Loucy (cell line): ENCODE data around the gene CCDC149.

Experiments used
- H2AFZ ChIP-seq: fragments of 200-600 bp; sonication (generic); 2 replicates; pipeline ENCODE4 v1.6.0; 2016; ENCODE audit warnings: antibody characterized with exemption, mild to moderate bottlenecking, low read length, moderate library complexity
- H3F3A ChIP-seq: fragments of 200-600 bp; 2 replicates; pipeline ENCODE4 v1.6.0; 2016; ENCODE audit warnings: antibody characterized with exemption, low read depth, mild to moderate bottlenecking
- H3K27me3 ChIP-seq: fragments of 200-600 bp; sonication (generic); 2 replicates; pipeline ENCODE4 v1.6.1; 2014; ENCODE audit warnings: low read length, mild to moderate bottlenecking; ENCODE audit not compliant: insufficient read depth, poor library complexity, severe bottlenecking
- H3K36me3 ChIP-seq: fragments of 200-600 bp; sonication (generic); 2 replicates; pipeline ENCODE4 v1.6.1; 2016; ENCODE audit warnings: low read length; ENCODE audit not compliant: insufficient read depth
- H3K4me1 ChIP-seq: fragments of 200-600 bp; sonication (generic); 2 replicates; pipeline ENCODE4 v1.5.1; 2014; ENCODE audit warnings: low read length, mild to moderate bottlenecking; ENCODE audit not compliant: insufficient read depth, poor library complexity, severe bottlenecking
- H3K4me2 ChIP-seq: fragments of 200-600 bp; sonication (generic); 2 replicates; pipeline ENCODE4 v1.6.0; 2014; ENCODE audit warnings: antibody characterized with exemption, low read length, low read depth, mild to moderate bottlenecking; ENCODE audit not compliant: poor library complexity, severe bottlenecking
- H3K4me3 ChIP-seq: fragments of 200-600 bp; sonication (generic); 2 replicates; pipeline ENCODE4 v1.5.1; 2014; ENCODE audit warnings: low read length, mild to moderate bottlenecking, mixed read lengths; ENCODE audit not compliant: poor library complexity, severe bottlenecking
- H3K79me2 ChIP-seq: fragments of 200-600 bp; sonication (generic); 2 replicates; pipeline ENCODE4 v1.6.1; 2014; ENCODE audit warnings: low read length; ENCODE audit not compliant: insufficient read depth
- H3K9ac ChIP-seq: fragments of 200-600 bp; sonication (generic); 2 replicates; pipeline ENCODE4 v1.6.0; 2014; ENCODE audit warnings: mild to moderate bottlenecking, low read depth, low read length, moderate library complexity; ENCODE audit not compliant: poor library complexity, severe bottlenecking
- H3K9me2 ChIP-seq: fragments of 200-600 bp; sonication (generic); replicated peaks from 2 replicates; pipeline ENCODE4 v1.6.1; 2016; ENCODE audit warnings: low read depth, low read length, mixed read lengths
- H3K9me3 ChIP-seq: fragments of 200-600 bp; sonication (generic); 2 replicates; pipeline ENCODE4 v1.6.1; 2014; ENCODE audit warnings: mild to moderate bottlenecking, antibody characterized with exemption, low read length, low read depth; ENCODE audit not compliant: insufficient read depth
- H4K20me1 ChIP-seq: fragments of 200-600 bp; sonication (generic); 2 replicates; pipeline ENCODE4 v1.6.0; 2014; ENCODE audit warnings: antibody characterized with exemption, low read length, mild to moderate bottlenecking; ENCODE audit not compliant: insufficient read depth, poor library complexity, severe bottlenecking
- EZH2phosphoT487 ChIP-seq: fragments of 200-600 bp; IDR thresholded peaks from 2 replicates; pipeline ENCODE4 v1.6.1; 2018; ENCODE audit warnings: antibody characterized with exemption, mild to moderate bottlenecking, moderate library complexity, borderline replicate concordance
- TF ChIP-seq, protein P1 (sequence below): fragments of 200-600 bp; sonication (generic); conservative IDR thresholded peaks from 2 replicates; pipeline ENCODE4 v1.5.1; 2014; ENCODE audit warnings: mild to moderate bottlenecking, antibody characterized with exemption, low read length

The CCDC149 gene

DNA sequence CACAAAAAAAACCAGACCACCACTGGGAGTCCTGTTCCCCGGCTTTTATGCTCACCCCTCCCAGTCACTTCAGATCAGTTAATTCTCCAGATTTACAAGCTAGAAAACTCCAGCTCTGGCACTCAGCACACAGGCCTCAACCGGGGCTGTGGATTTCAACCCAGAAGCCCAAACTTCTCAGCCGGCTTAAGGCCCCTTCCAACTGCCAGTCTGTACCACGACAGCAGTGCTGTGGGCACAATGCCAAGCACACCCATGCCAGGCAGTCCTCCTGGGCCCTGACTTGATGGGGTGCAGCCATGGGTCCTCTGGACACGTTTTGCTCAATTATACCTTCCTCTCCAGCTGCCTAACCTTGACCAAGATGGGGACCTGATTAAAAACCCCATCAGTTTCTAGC is 105.2 kb downstream of the CCDC149 start:
- Histone ChIP-seq H3K9ac (no peak overlapping the region), H3K4me2 (no peak overlapping the region), H3K79me2 (no peaks in the 10 kb centered on the region), H3K4me1 (no peaks in the 10 kb centered on the region), H3K27me3 (no peaks in the 10 kb centered on the region), H3K9me2 (no peaks in the 10 kb centered on the region), H2AFZ (no peak overlapping the region), H4K20me1 (no peaks in the 10 kb centered on the region), H3K36me3 (no peaks in the 10 kb centered on the region), H3F3A (no peaks in the 10 kb centered on the region), H3K4me3 (no peak overlapping the region), H3K9me3 (peaks cover 3% of the 10 kb centered on the region; the same call in 1 of the 2 replicates)
- TF ChIP-seq, protein P1, sequence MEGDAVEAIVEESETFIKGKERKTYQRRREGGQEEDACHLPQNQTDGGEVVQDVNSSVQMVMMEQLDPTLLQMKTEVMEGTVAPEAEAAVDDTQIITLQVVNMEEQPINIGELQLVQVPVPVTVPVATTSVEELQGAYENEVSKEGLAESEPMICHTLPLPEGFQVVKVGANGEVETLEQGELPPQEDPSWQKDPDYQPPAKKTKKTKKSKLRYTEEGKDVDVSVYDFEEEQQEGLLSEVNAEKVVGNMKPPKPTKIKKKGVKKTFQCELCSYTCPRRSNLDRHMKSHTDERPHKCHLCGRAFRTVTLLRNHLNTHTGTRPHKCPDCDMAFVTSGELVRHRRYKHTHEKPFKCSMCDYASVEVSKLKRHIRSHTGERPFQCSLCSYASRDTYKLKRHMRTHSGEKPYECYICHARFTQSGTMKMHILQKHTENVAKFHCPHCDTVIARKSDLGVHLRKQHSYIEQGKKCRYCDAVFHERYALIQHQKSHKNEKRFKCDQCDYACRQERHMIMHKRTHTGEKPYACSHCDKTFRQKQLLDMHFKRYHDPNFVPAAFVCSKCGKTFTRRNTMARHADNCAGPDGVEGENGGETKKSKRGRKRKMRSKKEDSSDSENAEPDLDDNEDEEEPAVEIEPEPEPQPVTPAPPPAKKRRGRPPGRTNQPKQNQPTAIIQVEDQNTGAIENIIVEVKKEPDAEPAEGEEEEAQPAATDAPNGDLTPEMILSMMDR = no peak
- TF ChIP-seq EZH2phosphoT487 = no peak

DNA sequence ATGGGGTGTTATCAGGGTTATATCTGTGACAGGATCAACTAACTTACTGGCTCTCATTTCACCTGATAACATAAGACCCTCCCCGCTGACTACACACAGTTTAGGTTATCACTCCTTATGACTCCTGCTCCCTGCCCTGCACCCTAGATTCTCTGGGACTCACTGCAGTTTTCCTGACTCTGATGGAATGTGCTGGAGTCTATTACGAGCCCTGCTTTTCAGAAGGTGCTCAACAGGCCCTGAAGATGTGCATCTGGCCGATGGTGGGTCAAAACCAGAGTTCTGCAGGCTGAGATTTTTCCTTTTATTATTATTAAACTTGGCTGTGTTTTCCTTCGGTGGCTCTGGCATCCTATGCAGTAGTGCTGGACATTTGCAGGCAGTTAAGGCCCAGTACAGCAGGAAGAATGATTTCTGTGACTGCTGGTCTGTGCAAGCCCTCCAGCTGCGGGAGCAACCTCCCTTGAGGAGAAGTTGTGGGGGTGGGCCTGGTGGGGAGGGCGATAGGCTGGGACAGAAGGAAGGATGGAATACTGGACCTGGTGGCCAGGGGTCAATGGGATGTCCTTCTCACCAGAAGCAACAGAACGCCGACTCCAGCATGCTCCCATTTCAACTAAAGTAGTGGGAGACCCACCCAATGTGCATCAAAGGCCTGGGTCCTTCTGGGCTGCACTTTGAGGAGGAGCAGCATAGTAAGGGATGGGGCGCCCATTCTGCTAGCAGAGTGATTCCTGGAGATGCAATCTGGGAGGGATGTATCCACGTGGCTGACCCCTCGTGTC is 106.4 kb downstream of the CCDC149 start:
- no peaks in the 10 kb centered on the region for H3K36me3 ChIP-seq
- H3K4me1 ChIP-seq = no peaks in the 10 kb centered on the region
- H2AFZ ChIP-seq = no peak overlapping the region
- H3K9me2 ChIP-seq = no peaks in the 10 kb centered on the region
- no peak overlapping the region for H3K4me2 ChIP-seq
- H3K9me3 ChIP-seq = no peaks in the 10 kb centered on the region
- no peak for TF ChIP-seq EZH2phosphoT487
- TF ChIP-seq, protein P1 = no peak
- H3K9ac ChIP-seq = no peak overlapping the region
- H4K20me1 ChIP-seq = no peaks in the 10 kb centered on the region
- no peaks in the 10 kb centered on the region for H3K79me2 ChIP-seq
- H3F3A ChIP-seq = no peaks in the 10 kb centered on the region
- H3K27me3 ChIP-seq = no peaks in the 10 kb centered on the region
- H3K4me3 ChIP-seq = no peak overlapping the region

DNA sequence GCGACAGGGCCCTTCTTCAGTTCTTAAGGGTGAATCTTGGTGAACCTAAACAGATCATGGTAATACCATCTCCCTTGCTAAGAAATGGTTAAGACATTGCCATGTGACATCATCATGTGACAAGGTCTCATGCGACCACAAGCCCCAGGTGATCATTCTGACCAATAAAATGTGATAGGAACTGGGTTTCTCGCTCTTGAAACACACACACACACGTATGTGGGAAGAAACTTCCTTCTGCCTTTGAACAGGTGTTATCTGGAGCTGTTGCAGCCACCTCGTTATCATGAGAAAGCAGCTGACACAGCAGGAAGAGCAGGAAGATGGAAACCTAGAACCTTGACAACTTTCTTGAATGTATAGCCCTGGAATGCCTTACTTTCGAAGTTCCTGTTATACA is 107.3 kb downstream of the CCDC149 start:
- Histone ChIP-seq H3K4me2 (no peak overlapping the region), H2AFZ (no peak overlapping the region), H3K9ac (no peak overlapping the region), H3F3A (no peaks in the 10 kb centered on the region), H3K4me1 (no peaks in the 10 kb centered on the region), H4K20me1 (no peaks in the 10 kb centered on the region), H3K4me3 (no peak overlapping the region), H3K79me2 (no peaks in the 10 kb centered on the region), H3K27me3 (no peaks in the 10 kb centered on the region), H3K36me3 (no peaks in the 10 kb centered on the region), H3K9me2 (no peaks in the 10 kb centered on the region), H3K9me3 (no peaks in the 10 kb centered on the region)
- TF ChIP-seq, protein P1 = no peak
- TF ChIP-seq EZH2phosphoT487 = no peak
